AG09309 (cell line): ENCODE results near the gene INSRR.

Experiments
- DNase-seq: peaks from one replicate; pipeline ENCODE4 v3.0.0-alpha.2; 2010; ENCODE audit warnings: low read depth
- H3K4me3 ChIP-seq: 2 replicates; pipeline ENCODE4 v1.5.1; 2011; ENCODE audit warnings: mild to moderate bottlenecking, low read depth, low read length, moderate library complexity; ENCODE audit not compliant: control insufficient read depth
- CTCF ChIP-seq: IDR thresholded peaks from 2 replicates; pipeline ENCODE4 v1.5.1; 2011; ENCODE audit warnings: mild to moderate bottlenecking, low read depth, low read length, inconsistent platforms; ENCODE audit not compliant: insufficient read depth, control insufficient read depth; ENCODE audit errors: missing control alignments

The INSRR gene

GRCh38 chr1:156894711-156895454, 36.0 kb upstream of the INSRR start:
- H3K4me3 ChIP-seq, result no peak overlapping the region
- TF ChIP-seq CTCF, result no peak
- DNase-seq, result no peak

- no peak for TF ChIP-seq CTCF
- no peak for DNase-seq
- H3K4me3 ChIP-seq, result no peak overlapping the region
Observed at GRCh38 chr1:156894001-156894400, 35.1 kb upstream of the INSRR start.

GRCh38 chr1:156893048-156893953, 34.4 kb upstream of the INSRR start, which contains the start of gene PEAR1:
Gene PEAR1, plus strand, starts transcription at chr1:156893718. Its CDS starts 10,209 bp downstream, at chr1:156903927.
- DNase-seq, result no peak
- H3K4me3 ChIP-seq, result peak within 1 kb of the TSS; percentile 17
- TF ChIP-seq CTCF, result no peak

- H3K4me3 ChIP-seq, result peak overlapping the region; percentile 20
- peak; percentile 21 for DNase-seq
- peak; percentile 92 for TF ChIP-seq CTCF
Observed at GRCh38 chr1:156892190-156893047, 33.5 kb upstream of the INSRR start.

GRCh38 chr1:156889802-156890580, 31.1 kb upstream of the INSRR start:
- no peak overlapping the region for H3K4me3 ChIP-seq
- TF ChIP-seq CTCF, result peak; percentile 91
- peak; percentile 29 for DNase-seq
